GM19043 (cell line): ENCODE data around the gene ZP1.

Experiments used
- ATAC-seq: cut with Tn5 transposase; IDR thresholded peaks from one replicate; pipeline ENCODE4 v1.9.1; 2021; ENCODE audit warnings: low read depth; ENCODE audit not compliant: unreplicated experiment

Gene ZP1

DNA sequence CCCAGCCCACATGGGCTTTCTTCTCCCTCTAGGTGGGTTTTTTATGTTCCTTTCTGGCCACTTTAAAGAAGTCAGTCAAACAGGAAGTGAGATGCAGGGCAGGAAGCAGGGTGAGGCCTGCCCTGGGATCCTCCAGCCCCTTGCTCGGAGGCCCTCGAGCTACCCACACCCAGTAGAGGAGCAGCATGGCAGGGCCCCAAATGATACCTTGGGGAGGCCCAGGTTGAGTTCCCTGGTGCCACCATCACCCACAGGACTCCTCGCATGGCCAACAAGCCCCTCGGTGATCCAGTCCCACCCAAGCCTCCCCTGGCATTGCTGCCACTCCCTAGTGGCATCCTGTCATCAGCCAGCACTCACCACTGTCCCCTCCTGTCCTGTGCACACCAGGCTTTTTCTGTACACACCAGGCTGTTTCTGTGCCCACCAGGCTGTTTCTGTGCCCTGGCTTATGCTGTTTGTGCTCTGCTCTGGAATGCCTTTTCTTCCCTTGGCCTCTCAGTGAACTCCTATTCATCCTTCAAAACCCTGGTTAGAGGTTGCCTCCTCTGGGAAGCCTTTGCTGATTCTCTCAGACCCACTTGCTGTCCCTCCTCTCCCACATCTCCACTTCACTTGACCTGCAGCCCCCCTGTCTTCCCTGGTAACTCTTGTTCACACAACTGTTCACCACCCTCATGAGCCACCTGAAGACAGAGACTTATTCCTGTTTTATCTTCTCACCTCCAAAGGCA is 8.4 kb upstream of the ZP1 start:
- ATAC-seq = no peak

GRCh38 chr11:60859616-60860250 is 7.6 kb upstream of the ZP1 start:
- no peak for ATAC-seq

DNA sequence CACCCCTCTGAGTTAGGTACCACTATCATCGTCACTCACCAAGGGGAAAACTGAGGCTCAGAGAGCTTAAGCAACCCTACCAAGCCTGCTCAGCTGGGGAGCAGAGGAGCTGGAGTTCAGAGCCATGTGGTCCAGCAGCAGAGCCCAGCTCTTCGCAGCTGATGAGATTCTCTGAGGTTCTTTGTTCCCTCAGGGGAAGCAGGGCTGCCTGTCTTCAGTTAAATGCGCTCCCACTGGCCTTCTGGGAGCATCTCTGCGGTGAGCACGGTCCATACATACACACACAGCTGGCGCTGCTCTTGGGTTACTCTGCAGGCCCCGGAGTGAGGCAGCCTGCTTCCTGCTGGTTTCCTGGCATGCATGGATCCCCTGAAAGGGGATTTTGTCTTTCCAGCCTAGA is 6.4 kb upstream of the ZP1 start:
- no peak for ATAC-seq

GRCh38 chr11:60862171-60862570 is 5.2 kb upstream of the ZP1 start:
- no peak for ATAC-seq

GRCh38 chr11:60863550-60864521 is 3.5 kb upstream of the ZP1 start:
- ATAC-seq = no peak

DNA sequence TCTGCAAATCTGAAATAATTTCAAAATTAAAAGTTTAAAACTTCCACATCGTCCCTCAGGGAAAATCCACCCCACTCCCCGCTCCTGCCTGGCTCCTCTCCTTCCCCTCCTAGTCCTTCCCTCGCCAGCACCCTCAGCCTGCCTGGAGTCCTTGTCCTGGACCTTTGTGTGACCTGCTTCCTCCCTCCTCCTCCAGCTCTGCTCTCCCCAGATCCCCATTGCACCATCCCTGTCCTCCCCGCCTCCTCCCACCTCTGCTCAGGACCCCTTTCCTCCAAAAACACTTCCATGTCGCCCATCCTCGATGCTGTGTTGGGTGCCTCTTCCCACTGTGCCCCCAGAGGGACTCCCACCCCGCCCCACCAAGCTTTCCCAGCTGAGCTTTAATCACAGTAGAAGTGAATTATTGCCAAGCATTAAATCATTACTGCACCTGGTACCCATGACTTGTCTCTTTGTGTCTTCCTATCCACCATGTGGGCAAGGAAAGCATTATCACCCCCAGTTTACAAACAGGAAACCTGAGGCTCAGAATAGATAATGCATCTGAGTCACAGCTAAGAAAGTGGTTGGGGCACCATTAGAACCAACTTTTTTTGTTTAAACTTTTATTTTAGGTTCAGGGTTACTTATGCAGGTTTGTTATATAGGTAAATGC is 2.4 kb upstream of the ZP1 start:
- ATAC-seq = no peak

- no peak for ATAC-seq
Observed at GRCh38 chr11:60867871-60868681, 734 bp downstream of the ZP1 start.

DNA sequence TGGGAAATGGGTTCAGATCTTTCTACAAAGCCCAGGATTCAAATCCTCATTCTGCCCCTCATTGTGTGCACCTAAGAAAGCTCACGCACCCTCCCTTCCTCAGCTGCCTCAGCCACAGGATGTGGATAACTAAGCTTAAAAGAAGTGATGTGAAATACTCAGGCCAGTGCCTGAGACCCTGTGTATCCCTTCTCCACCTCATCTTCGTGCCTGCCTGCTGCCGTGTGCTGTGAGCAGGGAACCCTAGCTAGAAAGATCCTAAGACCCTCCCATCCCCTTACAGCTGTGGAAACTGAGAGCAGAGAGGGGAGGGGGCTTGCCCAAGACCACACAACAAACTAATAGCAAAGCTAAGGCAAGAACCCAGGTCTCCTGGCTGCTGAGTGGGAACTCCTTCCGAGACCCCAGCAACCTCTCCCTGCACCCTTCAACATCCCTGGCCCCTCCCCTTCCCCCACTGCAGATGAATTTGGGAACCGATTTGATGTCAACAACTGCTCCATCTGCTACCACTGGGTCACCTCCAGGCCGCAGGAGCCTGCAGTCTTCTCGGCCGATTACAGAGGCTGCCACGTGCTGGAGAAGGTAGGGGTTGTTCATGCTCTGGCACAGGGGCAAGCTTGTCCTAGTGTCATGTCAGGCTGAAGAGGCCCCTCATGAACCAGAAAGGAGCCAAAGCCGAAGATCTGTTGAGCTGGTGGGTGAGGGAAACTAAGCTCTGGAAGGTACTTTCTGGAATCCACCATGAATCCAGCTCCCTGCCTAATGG is 1.5 kb downstream of the ZP1 start:
- ATAC-seq = no peak

DNA sequence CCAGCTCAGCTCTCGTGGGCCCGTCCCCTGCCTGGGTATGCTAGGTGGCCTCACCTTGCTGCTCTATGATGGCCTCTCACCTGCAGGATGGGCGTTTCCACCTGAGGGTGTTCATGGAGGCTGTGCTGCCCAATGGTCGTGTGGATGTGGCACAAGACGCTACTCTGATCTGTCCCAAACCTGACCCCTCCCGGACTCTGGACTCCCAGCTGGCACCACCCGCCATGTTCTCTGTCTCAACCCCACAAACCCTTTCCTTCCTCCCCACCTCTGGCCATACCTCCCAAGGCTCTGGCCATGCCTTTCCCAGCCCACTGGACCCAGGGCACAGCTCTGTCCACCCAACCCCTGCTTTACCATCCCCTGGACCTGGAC is 2.1 kb downstream of the ZP1 start:
- no peak for ATAC-seq

DNA sequence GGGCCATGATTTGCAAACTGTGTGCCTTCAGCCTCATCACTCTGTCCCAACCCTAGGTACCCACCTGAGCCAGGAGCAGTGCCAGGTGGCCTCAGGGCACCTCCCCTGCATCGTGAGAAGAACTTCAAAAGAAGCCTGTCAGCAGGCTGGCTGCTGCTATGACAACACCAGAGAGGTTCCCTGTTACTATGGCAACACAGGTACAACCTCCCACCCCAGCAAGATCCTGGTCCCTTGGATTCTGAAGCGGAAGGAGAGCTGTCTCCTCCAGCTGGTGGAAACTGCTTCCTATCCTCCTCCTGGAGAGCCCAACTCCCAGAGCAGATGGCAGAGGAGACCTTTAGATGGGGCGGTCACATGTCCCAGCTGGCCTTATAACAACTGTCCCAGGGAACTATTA is 2.9 kb downstream of the ZP1 start:
- ATAC-seq = no peak

DNA sequence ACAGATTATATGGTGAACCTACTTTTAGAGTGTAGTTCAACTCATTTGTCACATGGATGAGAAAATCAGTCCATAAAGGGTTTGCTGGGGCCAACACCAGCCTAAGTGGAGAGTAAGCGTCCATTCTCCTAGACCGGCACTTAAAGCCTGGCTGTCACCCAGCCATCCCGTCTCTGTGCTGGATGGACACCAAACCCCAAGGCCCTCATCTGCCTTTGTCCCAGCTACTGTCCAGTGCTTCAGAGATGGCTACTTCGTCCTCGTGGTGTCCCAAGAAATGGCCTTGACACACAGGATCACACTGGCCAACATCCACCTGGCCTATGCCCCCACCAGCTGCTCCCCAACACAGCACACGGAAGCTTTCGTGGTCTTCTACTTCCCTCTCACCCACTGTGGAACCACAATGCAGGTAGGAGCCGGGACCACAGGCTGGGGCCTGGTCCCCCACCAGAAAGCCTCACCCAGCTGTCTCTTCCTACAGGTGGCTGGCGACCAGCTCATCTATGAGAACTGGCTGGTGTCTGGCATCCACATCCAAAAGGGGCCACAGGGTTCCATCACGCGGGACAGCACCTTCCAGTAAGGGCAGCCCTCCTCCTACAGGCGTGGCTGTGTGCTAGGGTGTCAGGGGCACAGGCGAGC is 3.5 kb downstream of the ZP1 start:
- no peak for ATAC-seq

DNA sequence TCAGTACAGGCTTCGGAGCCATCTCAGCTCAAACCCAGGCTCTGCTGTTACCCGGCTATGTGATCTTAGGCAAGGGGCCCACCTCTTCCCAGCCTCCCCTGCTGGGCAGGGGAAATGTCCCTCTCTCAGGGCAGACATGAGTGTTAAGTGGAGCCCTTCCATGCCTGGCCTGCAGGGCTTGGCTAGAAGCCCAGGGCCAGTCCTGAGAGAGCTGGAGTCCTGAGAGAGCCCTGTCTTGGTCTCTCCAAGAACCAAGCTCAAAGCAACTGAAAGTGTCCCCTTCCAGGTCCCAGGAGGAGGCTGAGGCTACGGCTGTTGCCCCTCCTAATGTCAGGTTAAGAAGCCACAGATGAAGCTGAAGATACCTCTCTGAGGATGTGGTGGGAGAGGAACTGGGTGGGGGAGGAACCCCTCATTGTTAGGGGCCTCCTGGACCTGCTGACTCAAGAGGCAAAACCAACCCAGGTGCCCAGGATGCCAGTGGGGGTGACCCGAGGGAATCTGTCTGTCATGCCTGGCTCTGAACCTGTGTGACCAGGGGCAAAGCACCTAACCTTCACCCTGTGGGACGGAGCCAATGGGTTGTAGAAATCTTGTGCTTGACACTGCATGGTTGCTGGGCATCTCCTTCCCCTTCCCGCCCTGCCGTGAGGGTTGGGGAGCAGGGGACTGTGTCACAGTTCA is 4.2 kb downstream of the ZP1 start:
- ATAC-seq = no peak

GRCh38 chr11:60872124-60872960 is 5.0 kb downstream of the ZP1 start:
- ATAC-seq = no peak

GRCh38 chr11:60872961-60873524 is 5.7 kb downstream of the ZP1 start:
- ATAC-seq = no peak

- ATAC-seq = no peak
Observed at GRCh38 chr11:60873533-60873932, 6.2 kb downstream of the ZP1 start.

- no peak for ATAC-seq
Observed at GRCh38 chr11:60874421-60875365, 7.4 kb downstream of the ZP1 start.
